ENCODE results near the gene PARP9. TPM values are rescaled to one million over a fixed set of nuclear protein-coding genes. Genes with fewer than 3 reads are reported as not detected.

Gene PARP9
- total RNA-seq, 3 donors from 2014 or later (not counting 1 experiment from before 2014, with no cell fraction given): 23.8 to 41.1 (median 38.5) TPM

- WGBS (ENCODE audit: insufficient coverage): 94% methylated on average over 6 of the region's 6 CpGs
- TF ChIP-seq, protein P1, sequence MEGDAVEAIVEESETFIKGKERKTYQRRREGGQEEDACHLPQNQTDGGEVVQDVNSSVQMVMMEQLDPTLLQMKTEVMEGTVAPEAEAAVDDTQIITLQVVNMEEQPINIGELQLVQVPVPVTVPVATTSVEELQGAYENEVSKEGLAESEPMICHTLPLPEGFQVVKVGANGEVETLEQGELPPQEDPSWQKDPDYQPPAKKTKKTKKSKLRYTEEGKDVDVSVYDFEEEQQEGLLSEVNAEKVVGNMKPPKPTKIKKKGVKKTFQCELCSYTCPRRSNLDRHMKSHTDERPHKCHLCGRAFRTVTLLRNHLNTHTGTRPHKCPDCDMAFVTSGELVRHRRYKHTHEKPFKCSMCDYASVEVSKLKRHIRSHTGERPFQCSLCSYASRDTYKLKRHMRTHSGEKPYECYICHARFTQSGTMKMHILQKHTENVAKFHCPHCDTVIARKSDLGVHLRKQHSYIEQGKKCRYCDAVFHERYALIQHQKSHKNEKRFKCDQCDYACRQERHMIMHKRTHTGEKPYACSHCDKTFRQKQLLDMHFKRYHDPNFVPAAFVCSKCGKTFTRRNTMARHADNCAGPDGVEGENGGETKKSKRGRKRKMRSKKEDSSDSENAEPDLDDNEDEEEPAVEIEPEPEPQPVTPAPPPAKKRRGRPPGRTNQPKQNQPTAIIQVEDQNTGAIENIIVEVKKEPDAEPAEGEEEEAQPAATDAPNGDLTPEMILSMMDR (IDR thresholded peaks at IDR 0.05): no peak
- Histone ChIP-seq H3K4me1 (ENCODE audit: control insufficient read depth, insufficient read depth, low read length) (peaks cover 15% of the 10 kb centered on the region), H3K27ac (ENCODE audit: low read length) (no peak overlapping the region), H3K27me3 (ENCODE audit: control insufficient read depth, insufficient read depth, low read length) (no peaks in the 10 kb centered on the region), H3K9me3 (ENCODE audit: control insufficient read depth, insufficient read depth, low read length) (no peaks in the 10 kb centered on the region), H3K36me3 (ENCODE audit: control insufficient read depth, insufficient read depth, low read length) (peaks cover 59% of the 10 kb centered on the region), H3K4me3 (ENCODE audit: low read length) (no peak overlapping the region)
- H3K4me3 Mint-ChIP-seq: no peak overlapping the region
- peaks cover 42% of the 10 kb centered on the region in 2 donors for H3K4me1 Mint-ChIP-seq
- DNase-seq: no peak
- ATAC-seq: no peak
- no peak overlapping the region for H3K27ac Mint-ChIP-seq
- H3K27me3 Mint-ChIP-seq (ENCODE audit: low read depth in 2 of 2): no peaks in the 10 kb centered on the region
- intact Hi-C loops (cut with micrococcal nuclease): no loop called here
- H3K36me3 Mint-ChIP-seq: peaks cover 16% of the 10 kb centered on the region
- H3K9me3 Mint-ChIP-seq: no peaks in the 10 kb centered on the region
Measured at GRCh38 chr3:122558605-122559004, 5.5 kb downstream of the PARP9 start.

DNA sequence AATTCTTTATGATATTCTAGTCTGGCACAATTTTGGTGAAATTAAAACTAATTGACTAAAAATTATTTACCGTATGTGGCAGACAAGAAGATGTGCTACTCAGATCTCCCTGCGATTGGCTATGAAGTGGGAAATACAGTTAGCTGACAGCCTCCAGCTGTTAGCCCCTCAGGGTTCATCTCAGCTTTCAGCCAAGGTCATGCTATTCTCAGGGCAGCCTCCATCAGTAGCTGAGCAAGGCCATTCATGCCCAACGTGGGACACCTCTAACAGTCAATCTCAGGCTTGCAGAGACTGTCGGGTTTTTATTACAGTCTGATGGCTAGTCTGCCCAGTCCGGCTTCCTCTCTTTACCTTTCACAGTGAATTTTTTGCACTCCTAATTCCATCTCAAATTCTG lies 6.7 kb downstream of the PARP9 start:
- DNase-seq (no peak), ATAC-seq (no peak)
- TF ChIP-seq, protein P1 (IDR thresholded peaks at IDR 0.05): no peak
- H3K27me3 ChIP-seq (ENCODE audit: control insufficient read depth, insufficient read depth, low read length): no peaks in the 10 kb centered on the region
- H3K4me3 Mint-ChIP-seq: no peak overlapping the region
- H3K4me1 ChIP-seq (ENCODE audit: control insufficient read depth, insufficient read depth, low read length): peaks cover 6% of the 10 kb centered on the region
- no peak overlapping the region for H3K27ac Mint-ChIP-seq
- no peaks in the 10 kb centered on the region for H3K9me3 Mint-ChIP-seq
- peaks cover 26% of the 10 kb centered on the region for H3K36me3 Mint-ChIP-seq
- no peak overlapping the region for H3K4me3 ChIP-seq (ENCODE audit: low read length)
- no peaks in the 10 kb centered on the region for H3K27me3 Mint-ChIP-seq (ENCODE audit: low read depth in 2 of 2)
- intact Hi-C loops (cut with micrococcal nuclease): no loop called here
- 96% methylated on average over 5 of the region's 5 CpGs for WGBS (ENCODE audit: insufficient coverage)
- peaks cover 36 to 37% of the 10 kb centered on the region in 2 donors for H3K4me1 Mint-ChIP-seq
- no peaks in the 10 kb centered on the region for H3K9me3 ChIP-seq (ENCODE audit: control insufficient read depth, insufficient read depth, low read length)
- H3K27ac ChIP-seq (ENCODE audit: low read length): no peak overlapping the region
- H3K36me3 ChIP-seq (ENCODE audit: control insufficient read depth, insufficient read depth, low read length): peaks cover 70% of the 10 kb centered on the region

DNA sequence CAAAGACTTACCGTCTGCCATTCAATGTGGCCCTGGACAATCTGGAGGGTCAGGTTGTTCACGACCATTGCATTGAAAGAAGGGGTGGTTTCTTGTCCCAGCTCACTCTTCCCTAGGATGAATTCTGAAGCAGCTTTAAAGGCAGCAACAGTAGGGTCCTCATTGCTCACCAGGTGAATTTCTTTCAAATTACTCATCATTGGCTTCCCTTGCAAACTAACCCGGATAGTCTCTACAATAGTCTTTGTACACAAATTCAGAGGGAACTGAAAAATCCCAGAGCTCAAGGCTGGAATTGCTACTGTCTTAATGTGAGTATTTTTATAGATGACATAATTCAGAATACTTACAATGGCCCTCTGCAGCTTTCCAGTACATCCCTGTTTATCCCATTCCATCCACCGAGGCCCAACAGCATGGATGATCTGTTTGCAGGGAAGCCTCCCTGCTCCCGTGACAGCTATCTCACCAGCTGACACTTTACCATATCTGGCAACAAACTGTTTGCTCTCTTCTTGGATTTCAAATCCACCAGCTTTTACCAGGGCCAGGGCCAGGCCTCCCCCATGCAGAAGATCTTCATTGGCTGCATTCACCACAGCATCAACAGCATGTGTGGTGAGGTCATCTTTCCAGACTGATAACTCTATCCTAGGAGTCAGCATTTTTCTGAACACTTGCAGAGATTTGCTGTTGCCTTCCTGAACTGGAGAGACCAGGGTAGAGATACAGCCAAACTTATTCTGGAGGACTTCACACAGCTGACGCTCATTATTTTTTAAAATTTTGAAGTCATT lies 8.6 kb downstream of the PARP9 start:
- no peaks in the 10 kb centered on the region for H3K4me1 ChIP-seq (ENCODE audit: control insufficient read depth, insufficient read depth, low read length)
- H3K4me1 Mint-ChIP-seq: peaks cover 18 to 31% of the 10 kb centered on the region in 2 donors
- H3K27me3 Mint-ChIP-seq (ENCODE audit: low read depth in 2 of 2): no peaks in the 10 kb centered on the region
- TF ChIP-seq, protein P1 (IDR thresholded peaks at IDR 0.05): no peak
- WGBS (ENCODE audit: insufficient coverage): 99% methylated on average over 6 of the region's 6 CpGs
- H3K36me3 Mint-ChIP-seq: peaks cover 36% of the 10 kb centered on the region
- no peak for DNase-seq
- H3K27ac ChIP-seq (ENCODE audit: low read length): no peak overlapping the region
- no peaks in the 10 kb centered on the region for H3K27me3 ChIP-seq (ENCODE audit: control insufficient read depth, insufficient read depth, low read length)
- H3K27ac Mint-ChIP-seq: no peak overlapping the region
- H3K36me3 ChIP-seq (ENCODE audit: control insufficient read depth, insufficient read depth, low read length): peaks cover 84% of the 10 kb centered on the region
- intact Hi-C loops (cut with micrococcal nuclease): no loop called here
- ATAC-seq: no peak
- H3K9me3 Mint-ChIP-seq: no peaks in the 10 kb centered on the region
- no peak overlapping the region for H3K4me3 Mint-ChIP-seq
- H3K4me3 ChIP-seq (ENCODE audit: low read length): no peak overlapping the region
- no peaks in the 10 kb centered on the region for H3K9me3 ChIP-seq (ENCODE audit: control insufficient read depth, insufficient read depth, low read length)
